ENCODE measurements around the gene ABHD4. TPM values are rescaled to one million over a fixed set of nuclear protein-coding genes. Genes with fewer than 3 reads are reported as not detected.
"Not testable (repeated sequence)": the region's sequence is repeated elsewhere in the genome, so short reads cannot be mapped to it uniquely, and the experiment has no call there.

Gene ABHD4, protein sequence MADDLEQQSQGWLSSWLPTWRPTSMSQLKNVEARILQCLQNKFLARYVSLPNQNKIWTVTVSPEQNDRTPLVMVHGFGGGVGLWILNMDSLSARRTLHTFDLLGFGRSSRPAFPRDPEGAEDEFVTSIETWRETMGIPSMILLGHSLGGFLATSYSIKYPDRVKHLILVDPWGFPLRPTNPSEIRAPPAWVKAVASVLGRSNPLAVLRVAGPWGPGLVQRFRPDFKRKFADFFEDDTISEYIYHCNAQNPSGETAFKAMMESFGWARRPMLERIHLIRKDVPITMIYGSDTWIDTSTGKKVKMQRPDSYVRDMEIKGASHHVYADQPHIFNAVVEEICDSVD
- 13.1 TPM for total RNA-seq
- 30.5 TPM for polyA plus RNA-seq

DNA sequence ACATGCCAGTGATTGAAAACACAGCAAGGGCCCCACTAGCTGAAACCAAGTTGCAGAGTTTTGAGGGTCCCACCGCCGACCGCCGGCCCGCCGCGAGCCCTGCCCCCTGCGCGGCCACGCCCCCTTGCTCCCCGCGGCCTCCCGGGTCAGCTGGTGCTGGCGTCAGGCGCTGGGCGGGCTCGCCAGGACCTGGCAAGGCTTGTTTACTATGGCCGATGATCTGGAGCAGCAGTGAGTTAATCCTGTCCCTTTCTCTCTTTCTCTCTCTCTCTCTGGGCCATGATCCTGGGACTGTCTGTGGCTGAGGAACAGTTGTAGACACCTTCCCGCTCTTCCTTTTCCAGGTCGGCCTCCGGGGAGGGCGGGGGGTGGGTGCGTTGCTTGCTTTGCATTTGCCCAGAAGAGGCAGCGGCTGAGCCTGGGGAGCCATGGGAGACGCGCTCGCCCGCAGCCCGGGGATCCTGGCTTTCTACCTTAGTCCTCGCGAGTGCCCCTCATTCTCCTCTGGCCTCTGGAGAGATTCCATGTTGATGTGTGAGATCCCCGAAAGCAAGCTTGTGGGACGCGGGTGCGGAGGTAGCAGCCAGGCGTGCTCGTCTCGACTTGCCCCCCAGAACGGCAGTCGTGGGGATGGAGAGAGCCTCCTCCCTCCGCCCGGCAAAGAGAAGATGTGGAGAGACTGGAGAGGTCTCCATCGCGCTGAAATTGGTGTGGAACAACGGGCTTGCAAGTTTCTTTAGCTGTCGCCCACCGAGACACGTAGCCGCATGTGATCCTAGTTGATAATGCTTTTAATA lies at the start of gene ABHD4:
Gene ABHD4, plus strand, starts transcription at position 202 of the 797 bp plus-strand sequence. Its CDS starts 7 bp downstream, at position 209.
- Histone ChIP-seq H3K27ac (ENCODE audit: low read depth) (peak within 1 kb of the TSS; percentile 90), H3K4me1 (ENCODE audit: insufficient read depth) (peaks cover 2% of the 10 kb centered on the region)
- under 1% methylated on average over 49 of the region's 49 CpGs for WGBS

DNA sequence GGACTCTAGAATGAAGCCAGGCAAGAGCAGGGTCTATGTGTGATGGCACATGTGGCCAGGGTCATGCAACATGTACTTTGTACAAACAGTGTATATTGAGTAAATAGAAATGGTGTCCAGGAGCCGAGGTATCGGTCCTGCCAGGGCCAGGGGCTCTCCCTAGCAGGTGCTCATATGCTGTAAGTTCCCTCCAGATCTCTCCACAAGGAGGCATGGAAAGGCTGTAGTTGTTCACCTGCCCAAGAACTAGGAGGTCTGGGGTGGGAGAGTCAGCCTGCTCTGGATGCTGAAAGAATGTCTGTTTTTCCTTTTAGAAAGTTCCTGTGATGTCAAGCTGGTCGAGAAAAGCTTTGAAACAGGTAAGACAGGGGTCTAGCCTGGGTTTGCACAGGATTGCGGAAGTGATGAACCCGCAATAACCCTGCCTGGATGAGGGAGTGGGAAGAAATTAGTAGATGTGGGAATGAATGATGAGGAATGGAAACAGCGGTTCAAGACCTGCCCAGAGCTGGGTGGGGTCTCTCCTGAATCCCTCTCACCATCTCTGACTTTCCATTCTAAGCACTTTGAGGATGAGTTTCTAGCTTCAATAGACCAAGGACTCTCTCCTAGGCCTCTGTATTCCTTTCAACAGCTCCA lies 48.7 kb upstream of the ABHD4 start:
- WGBS: 88% methylated on average over 6 of the region's 6 CpGs
- Histone ChIP-seq H3K4me1 (ENCODE audit: insufficient read depth) (no peaks in the 10 kb centered on the region), H3K4me3 (ENCODE audit: low read depth, low read length) (no peak overlapping the region), H3K27ac (ENCODE audit: low read depth) (no peak overlapping the region), H3K36me3 (ENCODE audit: insufficient read depth) (no peaks in the 10 kb centered on the region)
- DNase-seq (ENCODE audit: extremely low spot score): no peak

More for the DNA sequence above, at the start of gene ABHD4:
- DNase-seq (ENCODE audit: extremely low spot score): peak; percentile 46
- Histone ChIP-seq H3K36me3 (ENCODE audit: insufficient read depth) (no peaks in the 10 kb centered on the region), H3K4me3 (ENCODE audit: low read depth, low read length) (peak within 1 kb of the TSS; percentile 66)

DNA sequence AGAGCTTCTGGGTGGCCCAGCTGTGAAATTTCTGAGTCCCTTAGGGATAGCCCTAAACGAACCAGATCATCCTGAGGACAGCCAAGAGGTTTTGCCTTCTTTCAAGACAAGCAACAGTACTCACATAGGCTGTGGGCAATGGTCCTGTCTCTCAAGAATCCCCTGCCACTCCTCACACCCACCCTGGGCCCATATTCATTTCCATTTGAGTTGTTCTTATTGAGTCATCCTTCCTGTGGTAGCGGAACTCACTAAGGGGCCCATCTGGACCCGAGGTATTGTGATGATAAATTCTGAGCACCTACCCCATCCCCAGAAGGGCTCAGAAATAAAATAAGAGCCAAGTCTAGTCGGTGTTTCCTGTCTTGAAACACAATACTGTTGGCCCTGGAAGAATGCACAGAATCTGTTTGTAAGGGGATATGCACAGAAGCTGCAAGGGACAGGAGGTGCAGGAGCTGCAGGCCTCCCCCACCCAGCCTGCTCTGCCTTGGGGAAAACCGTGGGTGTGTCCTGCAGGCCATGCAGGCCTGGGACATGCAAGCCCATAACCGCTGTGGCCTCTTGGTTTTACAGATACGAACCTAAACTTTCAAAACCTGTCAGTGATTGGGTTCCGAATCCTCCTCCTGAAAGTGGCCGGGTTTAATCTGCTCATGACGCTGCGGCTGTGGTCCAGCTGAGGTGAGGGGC lies 48.0 kb upstream of the ABHD4 start:
- Histone ChIP-seq H3K36me3 (ENCODE audit: insufficient read depth) (no peaks in the 10 kb centered on the region), H3K4me1 (ENCODE audit: insufficient read depth) (no peaks in the 10 kb centered on the region), H3K4me3 (ENCODE audit: low read depth, low read length) (no peak overlapping the region), H3K27ac (ENCODE audit: low read depth) (peak overlapping the region; percentile 12)
- DNase-seq (ENCODE audit: extremely low spot score): no peak
- 61% methylated on average over 11 of the region's 11 CpGs for WGBS

DNA sequence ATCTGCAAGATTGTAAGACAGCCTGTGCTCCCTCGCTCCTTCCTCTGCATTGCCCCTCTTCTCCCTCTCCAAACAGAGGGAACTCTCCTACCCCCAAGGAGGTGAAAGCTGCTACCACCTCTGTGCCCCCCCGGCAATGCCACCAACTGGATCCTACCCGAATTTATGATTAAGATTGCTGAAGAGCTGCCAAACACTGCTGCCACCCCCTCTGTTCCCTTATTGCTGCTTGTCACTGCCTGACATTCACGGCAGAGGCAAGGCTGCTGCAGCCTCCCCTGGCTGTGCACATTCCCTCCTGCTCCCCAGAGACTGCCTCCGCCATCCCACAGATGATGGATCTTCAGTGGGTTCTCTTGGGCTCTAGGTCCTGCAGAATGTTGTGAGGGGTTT lies 46.5 kb upstream of the ABHD4 start:
- WGBS: 62% methylated on average over 5 of the region's 5 CpGs
- H3K27ac ChIP-seq (ENCODE audit: low read depth): no peak overlapping the region
- no peak for DNase-seq (ENCODE audit: extremely low spot score)
- no peaks in the 10 kb centered on the region for H3K36me3 ChIP-seq (ENCODE audit: insufficient read depth)
- no peaks in the 10 kb centered on the region for H3K4me1 ChIP-seq (ENCODE audit: insufficient read depth)
- no peak overlapping the region for H3K4me3 ChIP-seq (ENCODE audit: low read depth, low read length)

DNA sequence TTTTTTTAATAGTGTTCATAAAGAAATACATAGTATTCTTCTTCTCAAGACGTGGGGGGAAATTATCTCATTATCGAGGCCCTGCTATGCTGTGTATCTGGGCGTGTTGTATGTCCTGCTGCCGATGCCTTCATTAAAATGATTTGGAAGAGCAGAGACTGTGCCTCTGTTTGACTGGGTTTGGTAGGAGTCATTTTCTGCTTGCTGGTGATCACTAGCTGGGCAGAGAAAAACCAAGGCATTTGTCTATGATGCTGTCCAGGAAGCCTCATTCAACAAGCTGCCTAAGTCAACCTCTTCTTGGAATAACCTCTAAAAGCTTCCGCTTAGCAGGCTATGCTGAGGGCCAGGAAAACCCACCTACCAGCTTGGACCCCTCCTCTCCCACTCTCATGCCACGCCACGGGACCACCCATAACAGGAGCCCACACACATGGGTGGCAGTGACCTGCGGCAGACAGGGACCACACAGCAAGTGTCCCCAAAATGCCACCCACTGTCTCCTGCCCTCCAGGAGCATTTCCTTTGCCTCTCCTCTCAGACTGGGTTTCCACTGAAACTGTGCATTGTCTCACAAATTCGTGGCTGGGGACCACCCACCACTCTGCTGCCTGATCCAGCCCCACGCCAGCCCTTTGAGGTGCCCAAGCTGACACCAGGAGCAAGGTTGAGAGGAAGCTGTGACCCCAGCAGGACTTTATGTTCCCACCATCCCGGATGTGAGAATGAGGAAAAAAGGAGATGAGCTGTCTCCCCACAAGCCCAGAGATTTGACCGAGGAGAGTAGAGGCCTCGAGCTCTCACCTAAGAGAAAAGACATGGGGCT lies 45.9 kb upstream of the ABHD4 start:
- DNase-seq (ENCODE audit: extremely low spot score): no peak

DNA sequence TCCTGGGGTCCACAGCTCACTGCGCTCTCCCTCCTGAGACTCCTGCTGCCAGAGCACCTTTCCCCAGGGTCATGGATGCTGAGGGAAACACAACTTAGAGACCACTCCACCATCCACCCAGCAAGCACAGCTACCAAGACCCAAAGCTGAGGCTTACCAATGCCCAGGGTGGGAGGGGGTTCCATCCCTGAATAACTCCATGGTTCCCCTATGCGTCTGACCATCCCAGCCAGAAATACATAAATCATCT lies 45.3 kb upstream of the ABHD4 start:
- no peaks in the 10 kb centered on the region for H3K36me3 ChIP-seq (ENCODE audit: insufficient read depth)

More for the DNA sequence above, 45.9 kb upstream of the ABHD4 start:
- H3K4me3 ChIP-seq (ENCODE audit: low read depth, low read length): no peak overlapping the region
- no peaks in the 10 kb centered on the region for H3K36me3 ChIP-seq (ENCODE audit: insufficient read depth)
- H3K27ac ChIP-seq (ENCODE audit: low read depth): no peak overlapping the region
- WGBS: 90% methylated on average over 13 of the region's 13 CpGs
- H3K4me1 ChIP-seq (ENCODE audit: insufficient read depth): no peaks in the 10 kb centered on the region

DNA sequence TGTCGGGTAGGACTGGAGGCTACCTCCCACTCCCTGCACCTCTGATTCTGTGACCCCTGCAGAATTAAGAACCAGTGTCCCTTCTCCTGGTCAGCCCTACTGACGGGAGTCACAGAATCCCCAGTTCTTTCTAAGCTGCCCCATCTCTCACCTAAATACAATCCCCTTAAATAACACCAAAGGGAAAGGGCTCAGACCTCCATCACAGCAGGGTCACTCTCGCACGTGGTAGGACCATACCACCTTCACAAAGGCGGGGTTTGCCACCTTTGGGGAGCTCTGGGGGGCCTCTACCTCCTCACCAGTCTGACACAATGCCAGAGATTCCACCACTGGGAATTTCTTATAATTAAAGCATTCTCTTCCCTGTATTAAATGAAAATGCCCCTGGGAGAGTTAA lies 44.7 kb upstream of the ABHD4 start:
- no peak overlapping the region for H3K27ac ChIP-seq (ENCODE audit: low read depth)
- WGBS: 91% methylated on average over 5 of the region's 5 CpGs
- H3K36me3 ChIP-seq (ENCODE audit: insufficient read depth): no peaks in the 10 kb centered on the region
- H3K4me3 ChIP-seq (ENCODE audit: low read depth, low read length): no peak overlapping the region
- H3K4me1 ChIP-seq (ENCODE audit: insufficient read depth): no peaks in the 10 kb centered on the region
- no peak for DNase-seq (ENCODE audit: extremely low spot score)

More for the DNA sequence above, 45.3 kb upstream of the ABHD4 start:
- H3K4me3 ChIP-seq (ENCODE audit: low read depth, low read length): no peak overlapping the region
- no peak overlapping the region for H3K27ac ChIP-seq (ENCODE audit: low read depth)
- 97% methylated on average over 2 of the region's 2 CpGs for WGBS
- no peaks in the 10 kb centered on the region for H3K4me1 ChIP-seq (ENCODE audit: insufficient read depth)
- no peak for DNase-seq (ENCODE audit: extremely low spot score)

DNA sequence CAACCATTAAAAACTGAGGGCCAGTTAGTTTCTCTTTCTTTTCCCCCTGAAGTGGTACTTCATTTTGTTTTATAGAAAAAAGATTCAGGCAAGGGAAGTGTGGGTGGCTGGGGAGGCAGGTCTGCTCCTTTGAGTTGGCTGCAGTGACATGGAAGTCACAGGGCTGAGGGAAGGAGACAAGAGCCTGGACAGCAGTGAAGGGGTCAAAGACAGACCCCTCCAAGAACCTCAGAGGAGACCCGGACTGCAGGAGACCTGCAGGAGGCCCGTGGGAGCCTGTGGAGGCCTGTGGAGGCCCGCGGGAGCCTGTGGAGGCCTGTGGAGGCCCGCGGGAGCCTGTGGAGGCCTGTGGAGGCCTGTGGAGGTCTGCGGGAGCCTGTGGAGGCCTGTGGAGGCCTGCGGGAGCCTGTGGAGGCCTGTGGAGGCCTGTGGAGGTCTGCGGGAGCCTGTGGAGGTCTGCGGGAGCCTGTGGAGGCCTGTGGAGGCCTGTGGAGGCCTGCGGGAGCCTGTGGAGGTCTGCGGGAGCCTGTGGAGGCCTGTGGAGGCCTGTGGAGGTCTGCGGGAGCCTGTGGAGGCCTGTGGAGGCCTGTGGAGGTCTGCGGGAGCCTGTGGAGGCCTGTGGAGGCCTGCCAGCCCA lies 44.1 kb upstream of the ABHD4 start:
- not testable (repeated sequence) for H3K36me3 ChIP-seq (ENCODE audit: insufficient read depth); H3K4me1 ChIP-seq (ENCODE audit: insufficient read depth); H3K27ac ChIP-seq (ENCODE audit: low read depth); H3K4me3 ChIP-seq (ENCODE audit: low read depth, low read length); DNase-seq (ENCODE audit: extremely low spot score)
- 93% methylated on average over 14 of the region's 14 CpGs for WGBS

DNA sequence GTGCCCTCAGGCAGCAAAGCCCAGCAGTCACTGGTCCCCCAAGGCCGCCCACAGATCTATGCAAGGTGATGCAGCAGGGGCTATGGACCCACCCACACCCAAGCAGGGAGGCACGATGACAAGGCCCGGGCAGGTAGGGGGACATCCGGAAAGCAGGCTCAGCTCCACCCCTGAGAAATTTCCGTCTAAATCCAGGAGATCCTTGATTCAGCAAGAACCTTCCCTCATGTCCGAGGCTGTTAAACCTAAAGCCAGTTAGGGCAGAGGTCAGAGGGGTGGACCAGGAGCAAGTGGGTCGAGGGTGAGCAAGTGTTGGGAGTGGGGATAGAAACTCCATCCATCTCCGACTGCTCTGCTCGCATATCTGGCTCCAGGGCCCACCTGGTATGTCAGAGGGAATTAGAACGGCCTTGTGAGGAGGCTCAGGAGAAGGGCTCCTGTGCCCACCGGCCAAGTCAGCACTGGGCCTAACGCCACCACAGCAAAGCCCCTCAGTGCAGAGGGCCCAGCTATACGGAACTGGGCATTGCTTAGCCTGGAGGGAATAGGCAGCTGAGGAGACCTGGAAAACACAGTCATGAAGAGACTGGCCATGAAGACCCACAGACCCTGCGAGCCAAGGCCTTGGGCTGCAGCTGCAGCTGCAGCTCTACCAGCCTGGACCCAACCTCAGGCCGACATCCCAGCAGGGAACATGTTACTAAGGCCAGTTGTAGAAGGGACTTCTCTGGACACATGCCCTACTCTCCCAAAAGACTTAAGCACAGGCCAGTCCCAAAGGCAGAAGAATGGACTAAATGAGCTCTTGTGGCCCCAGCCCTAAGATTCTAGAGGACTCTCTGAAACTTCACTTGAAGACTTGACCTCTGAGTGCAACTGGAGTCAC lies 43.4 kb upstream of the ABHD4 start:
- no peaks in the 10 kb centered on the region for H3K36me3 ChIP-seq (ENCODE audit: insufficient read depth)
- no peaks in the 10 kb centered on the region for H3K4me1 ChIP-seq (ENCODE audit: insufficient read depth)
- no peak for DNase-seq (ENCODE audit: extremely low spot score)
- no peak overlapping the region for H3K27ac ChIP-seq (ENCODE audit: low read depth)
- H3K4me3 ChIP-seq (ENCODE audit: low read depth, low read length): no peak overlapping the region
- WGBS: 94% methylated on average over 15 of the region's 15 CpGs

DNA sequence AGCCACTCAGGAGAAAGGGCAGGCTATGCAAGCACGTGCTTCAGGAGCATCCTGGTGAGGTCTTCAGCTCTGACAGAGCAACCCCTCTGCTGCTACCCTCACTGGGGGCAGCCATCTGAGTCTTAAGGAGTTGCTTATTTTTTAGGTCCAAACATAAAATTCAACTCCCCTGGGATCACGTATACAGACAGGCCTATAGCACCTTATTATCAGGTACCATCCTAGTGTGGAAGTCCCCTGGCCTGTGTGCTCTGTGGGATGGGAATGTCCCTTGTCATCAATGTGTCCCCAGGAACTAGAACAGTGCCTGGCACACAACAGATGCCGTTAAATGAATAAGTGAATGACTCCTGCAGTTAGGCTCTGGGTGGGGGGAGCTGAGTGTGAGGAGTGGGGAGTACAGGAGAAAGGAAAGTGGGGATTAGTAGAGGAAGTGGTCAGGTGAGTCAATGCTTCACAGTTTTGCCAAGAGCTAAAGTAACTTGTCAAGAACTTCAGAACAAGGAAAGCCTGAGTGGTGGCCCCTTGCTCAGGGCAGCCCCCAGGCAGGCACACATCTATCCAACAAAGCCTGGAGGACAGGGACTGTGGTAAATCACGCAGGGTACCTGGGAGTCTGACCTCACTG lies 42.6 kb upstream of the ABHD4 start:
- Histone ChIP-seq H3K36me3 (ENCODE audit: insufficient read depth) (no peaks in the 10 kb centered on the region), H3K27ac (ENCODE audit: low read depth) (no peak overlapping the region), H3K4me1 (ENCODE audit: insufficient read depth) (no peaks in the 10 kb centered on the region), H3K4me3 (ENCODE audit: low read depth, low read length) (no peak overlapping the region)
- DNase-seq (ENCODE audit: extremely low spot score): no peak
- WGBS: 88% methylated on average over 4 of the region's 4 CpGs

DNA sequence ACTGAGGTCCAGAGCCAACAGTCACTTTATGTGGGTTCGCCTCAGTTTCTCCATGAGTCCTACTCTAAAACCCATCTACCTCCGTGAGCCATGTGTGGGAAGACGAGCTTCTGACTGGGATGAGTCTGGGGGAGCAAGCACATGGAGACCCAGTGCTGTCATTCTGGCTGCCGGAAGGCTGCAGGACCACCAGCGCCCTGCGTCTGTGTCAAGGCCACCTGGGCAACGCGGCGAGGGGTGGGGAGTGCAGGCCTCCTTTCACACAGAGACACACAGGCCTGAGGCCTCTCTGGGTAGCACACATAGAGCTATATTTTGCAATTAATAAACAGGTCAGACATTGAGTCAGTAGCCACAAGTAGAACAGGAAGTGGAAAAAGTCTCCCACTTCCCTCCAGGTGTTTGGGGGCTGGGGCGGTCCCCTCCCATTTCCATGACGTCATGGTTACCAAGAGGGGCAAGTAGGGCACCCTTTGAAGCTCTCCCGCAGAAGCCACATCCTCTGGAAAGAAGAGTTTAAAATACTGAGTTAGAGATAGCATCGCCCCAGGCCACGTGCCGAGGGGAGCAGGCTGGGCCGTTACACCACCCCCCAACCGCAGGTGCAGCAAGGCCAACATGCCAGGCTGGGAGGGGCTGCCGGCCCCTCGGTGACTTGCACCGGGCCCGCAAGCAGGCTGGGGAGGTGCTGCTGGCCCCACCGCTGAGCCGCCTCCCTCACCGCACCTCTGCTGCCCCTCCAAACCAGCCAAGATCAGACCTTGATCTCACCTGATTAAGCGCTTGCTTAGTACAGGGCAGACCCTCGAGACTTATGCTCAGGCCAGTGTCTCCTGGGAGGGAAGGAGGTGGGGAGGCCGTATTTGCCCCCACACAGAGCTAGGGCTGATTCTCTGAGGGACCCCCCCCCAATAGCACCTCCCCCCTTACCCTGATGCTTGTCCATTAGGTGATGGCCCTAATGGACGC lies 41.8 kb upstream of the ABHD4 start:
- 66% methylated on average over 28 of the region's 28 CpGs for WGBS
- Histone ChIP-seq H3K4me1 (ENCODE audit: insufficient read depth) (no peaks in the 10 kb centered on the region), H3K4me3 (ENCODE audit: low read depth, low read length) (no peak overlapping the region), H3K36me3 (ENCODE audit: insufficient read depth) (no peaks in the 10 kb centered on the region), H3K27ac (ENCODE audit: low read depth) (no peak overlapping the region)
- DNase-seq (ENCODE audit: extremely low spot score): no peak
